HG03432 (cell line): ENCODE measurements around the gene MED13L.

Experiments
- ATAC-seq: cut with Tn5 transposase; IDR thresholded peaks from one replicate; pipeline ENCODE4 v1.9.1; 2021; ENCODE audit warnings: mild to moderate bottlenecking, moderate library complexity; ENCODE audit not compliant: unreplicated experiment

Gene MED13L

GRCh38 chr12:116277467-116278278 lies at the start of gene MED13L:
TSS of gene MED13L (minus strand) at chr12:116277693. CDS start at chr12:116277131, 562 bp downstream.
- peak; percentile 91 for ATAC-seq

DNA sequence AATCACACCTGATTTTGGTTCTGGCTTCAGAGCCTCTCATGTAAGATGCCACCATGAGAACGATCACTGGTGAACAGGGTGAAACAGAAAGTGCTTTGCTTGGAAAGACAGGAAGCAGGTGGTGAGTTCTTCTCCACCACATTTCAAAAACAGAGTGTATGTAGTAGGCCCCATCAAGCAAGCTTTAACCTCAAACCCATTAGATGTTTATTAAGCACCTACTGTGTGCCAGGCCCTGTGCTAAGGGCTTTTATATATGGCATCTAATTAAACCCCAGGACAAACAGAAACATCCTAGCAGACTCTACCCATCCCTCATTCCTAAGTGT lies 47.8 kb upstream of the MED13L start:
- ATAC-seq: peak; percentile 90

DNA sequence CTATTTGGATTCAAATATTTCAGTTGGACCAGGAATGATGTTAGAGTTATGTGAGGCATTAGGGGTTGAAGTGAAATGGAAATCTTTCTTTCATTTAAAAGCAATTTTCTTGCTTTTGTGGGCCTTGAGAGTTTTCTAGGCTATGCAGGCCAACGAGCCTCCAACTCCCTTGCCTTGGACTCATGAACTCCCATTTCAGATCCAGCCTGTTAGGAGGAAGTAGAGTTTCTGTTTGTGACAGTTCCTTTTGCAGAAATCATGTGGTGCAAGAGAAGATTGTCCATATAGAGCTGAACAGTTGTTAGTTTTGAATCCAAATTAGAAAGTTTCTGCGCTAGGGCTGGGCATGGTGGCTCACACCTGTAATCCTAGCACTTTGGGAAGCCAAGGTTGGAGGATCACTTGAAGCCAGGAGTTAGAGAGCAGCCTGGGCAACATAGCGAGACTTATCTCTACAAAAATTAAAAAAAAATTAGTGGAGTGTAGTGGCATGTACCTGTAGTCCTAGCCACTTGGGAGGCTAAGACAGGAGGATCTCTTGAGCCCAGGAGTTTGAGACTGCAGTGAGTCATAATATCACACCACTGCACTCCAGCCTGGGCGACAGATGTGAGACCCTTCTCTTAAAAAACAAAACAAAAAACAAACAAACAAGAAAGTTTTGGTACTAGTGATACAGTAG lies 47.3 kb upstream of the MED13L start:
- no peak for ATAC-seq

DNA sequence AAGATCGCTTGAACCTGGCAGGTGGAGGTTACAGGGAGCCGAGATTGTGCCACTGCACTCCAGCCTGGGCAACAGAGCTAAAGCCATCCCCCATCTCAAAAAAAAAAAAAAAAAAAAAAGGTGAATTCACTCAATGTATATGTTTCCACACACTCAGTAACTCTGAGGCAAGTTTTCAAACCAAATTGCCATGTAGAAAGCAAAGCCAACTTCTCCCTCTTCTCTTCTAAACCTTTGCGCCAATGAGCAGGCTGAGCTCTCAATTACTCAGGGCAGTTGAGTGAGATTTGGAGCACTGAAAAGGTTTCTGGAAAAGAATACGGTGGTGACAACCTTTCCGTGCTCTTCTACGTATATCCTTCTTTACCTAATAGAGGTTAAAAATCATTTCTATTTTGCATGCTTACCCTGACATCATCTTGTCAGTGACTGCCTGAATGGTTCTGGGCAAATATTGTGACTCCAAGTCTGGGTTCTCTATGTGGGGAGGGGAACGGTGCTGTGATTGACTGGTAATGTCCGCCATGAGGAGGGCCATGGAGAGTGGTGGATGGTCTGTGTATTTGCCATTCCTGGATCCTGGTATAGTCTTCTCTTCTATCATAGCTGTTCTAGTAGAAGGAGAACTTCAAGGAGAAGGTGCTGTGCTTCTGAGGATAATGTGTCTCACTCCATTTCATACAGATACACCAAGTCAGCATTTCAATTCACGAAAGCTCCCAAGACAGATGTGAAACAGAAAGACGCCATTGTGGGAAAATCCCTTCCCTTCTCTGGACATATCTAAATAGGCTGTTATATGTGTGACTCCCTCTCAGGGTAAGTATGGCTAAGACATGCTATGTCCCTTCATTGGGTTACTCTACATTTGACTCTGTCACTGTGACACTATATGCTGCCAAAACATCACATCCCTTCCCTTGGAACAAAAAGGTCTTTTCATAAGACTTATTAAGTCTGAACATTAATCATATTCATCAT lies 46.2 kb upstream of the MED13L start:
- ATAC-seq: no peak

GRCh38 chr12:116321913-116322312 lies 44.4 kb upstream of the MED13L start:
- no peak for ATAC-seq

GRCh38 chr12:116320791-116321217 lies 43.3 kb upstream of the MED13L start:
- ATAC-seq: no peak

GRCh38 chr12:116319898-116320621 lies 42.6 kb upstream of the MED13L start:
- no peak for ATAC-seq

GRCh38 chr12:116319233-116319897 lies 41.9 kb upstream of the MED13L start:
- ATAC-seq: no peak

DNA sequence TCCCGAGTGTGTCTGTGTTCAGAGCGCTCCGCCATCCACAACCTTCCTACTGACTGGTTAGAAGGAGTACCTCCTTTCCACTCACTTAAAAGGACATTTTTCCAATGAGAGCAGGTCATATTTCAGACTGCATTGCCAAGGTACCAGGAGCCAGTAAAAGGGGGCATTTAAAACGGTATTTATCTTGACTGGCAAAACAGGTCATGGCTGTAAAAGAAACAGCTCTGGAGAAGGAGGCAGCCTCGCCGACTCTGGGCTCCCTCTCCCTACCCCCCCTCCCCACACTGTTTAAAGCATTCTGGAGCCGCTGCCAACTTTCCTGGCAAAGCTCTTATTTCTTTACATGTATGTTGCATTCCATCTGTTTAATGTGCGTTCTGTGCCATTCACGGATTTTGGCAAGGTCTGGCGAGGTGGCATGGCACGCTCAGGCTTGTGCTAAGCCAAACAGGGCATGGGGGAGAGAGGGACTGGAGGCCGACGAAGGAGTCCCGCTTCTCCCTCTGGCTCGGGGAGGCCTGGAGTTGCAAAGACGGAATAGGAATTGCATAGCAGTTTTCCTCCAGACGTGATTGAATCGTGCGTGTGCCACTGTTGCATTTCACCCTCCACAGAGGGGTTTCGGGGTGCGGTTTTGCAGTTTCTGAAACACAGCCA lies 41.2 kb upstream of the MED13L start:
- ATAC-seq: no peak

- ATAC-seq: no peak
These were observed 40.6 kb upstream of the MED13L start for GRCh38 chr12:116317986-116318575.

DNA sequence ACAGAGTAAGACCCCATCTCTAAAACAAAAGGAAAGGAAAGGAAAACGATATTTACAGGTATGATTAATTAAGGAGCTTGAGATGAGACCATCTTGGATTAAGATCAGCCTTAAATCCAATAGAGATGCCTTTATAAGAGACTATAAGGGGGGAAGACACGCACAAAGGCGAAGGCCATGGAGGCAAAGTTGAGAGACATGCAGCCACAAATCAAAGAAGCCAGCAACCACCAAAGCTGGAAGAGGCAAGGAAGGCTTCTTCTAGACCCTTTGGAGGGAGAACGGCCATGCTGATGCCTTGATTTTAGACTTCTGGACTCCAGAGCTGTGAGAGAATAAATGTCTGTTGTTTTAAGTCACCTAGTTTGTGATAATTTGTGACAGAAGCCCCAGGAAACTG lies 39.6 kb upstream of the MED13L start:
- no peak for ATAC-seq

DNA sequence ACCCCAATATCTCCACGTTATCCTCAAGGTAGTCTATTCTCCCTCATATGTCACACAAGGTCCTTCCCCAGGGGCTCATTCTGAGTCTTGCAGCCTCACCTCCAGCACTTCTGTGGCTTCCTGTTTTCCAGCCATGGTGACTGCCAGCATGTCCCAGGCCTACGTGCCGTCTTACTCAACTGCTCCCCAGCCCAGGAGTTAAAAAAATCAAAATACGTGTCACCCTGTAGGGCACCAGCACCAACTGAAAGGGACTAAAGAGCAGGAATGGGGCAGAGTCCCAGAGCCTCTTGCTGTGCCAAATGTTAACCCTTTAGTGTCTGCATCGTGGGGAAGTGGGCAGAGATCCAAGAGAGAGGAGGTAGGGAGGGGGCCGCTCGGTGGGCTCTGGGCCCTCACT lies 37.0 kb upstream of the MED13L start:
- ATAC-seq: no peak

GRCh38 chr12:116313194-116313927 lies 35.9 kb upstream of the MED13L start:
- no peak for ATAC-seq

GRCh38 chr12:116310082-116310481 lies 32.6 kb upstream of the MED13L start:
- ATAC-seq: no peak

GRCh38 chr12:116309343-116309742 lies 31.9 kb upstream of the MED13L start:
- no peak for ATAC-seq

DNA sequence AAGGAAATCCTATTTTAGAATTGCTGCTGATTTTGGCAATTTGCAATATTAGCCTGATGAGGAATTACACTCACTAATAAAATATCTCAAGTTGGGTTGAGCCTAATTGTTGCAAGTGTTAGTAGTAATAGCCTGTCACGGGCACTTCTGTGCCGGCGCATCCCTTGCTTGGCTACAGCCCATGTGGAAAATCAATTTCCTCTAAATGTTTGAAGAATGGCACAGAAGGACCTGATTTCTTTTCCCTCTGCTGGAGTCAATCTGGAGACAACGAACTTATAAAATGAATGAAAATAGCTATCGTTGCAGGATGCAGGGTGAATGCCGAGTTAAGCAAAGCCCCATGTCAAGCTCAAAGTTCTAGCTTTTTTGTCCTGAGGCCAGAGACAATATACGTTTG lies 31.2 kb upstream of the MED13L start:
- ATAC-seq: no peak

DNA sequence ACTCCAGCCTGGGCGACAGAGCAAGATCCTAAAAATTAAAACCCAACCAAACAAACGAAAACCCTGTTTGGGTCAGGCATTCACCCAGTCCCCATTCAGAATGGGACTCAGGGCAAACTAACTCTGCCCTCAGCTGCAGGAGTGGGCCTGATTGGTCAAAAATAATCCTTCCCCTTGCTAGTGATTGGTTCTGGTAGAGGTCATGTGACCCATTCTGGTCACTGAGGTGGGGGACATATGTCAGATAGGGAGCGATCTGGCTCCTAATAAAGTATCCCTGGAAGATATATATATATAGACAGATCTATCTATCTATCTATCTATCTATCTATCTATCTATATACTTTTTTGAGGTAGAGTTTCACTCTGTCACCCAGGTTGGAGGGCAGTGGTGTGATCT lies 29.5 kb upstream of the MED13L start:
- no peak for ATAC-seq

DNA sequence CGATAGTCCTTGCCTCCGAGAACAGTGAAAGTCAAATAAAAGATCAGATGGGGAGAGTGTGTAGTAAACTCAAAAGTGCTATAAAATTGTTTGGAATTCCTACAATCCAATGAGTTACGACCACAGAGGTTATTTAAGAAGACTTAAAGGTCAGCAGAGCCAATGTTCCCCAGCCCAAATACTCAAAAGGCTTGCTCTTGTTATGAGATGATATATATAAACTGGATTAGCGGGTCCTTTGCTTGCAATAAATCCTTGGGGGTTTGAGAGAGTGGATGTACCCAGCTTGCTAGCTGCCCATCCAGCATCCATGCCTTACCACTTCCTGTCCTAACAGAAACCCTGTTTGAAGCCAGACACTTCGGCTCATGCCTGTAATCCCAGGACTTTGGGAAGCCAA lies 29.0 kb upstream of the MED13L start:
- ATAC-seq: no peak

GRCh38 chr12:116304621-116305020 lies 27.1 kb upstream of the MED13L start:
- ATAC-seq: no peak
